Measurements from ENCODE around the gene DCC.

The DCC gene

GRCh38 chr18:53101536-53102105 lies 761.6 kb downstream of the DCC start:
- DNase-seq, result no peak

GRCh38 chr18:53114441-53114840 lies 774.4 kb downstream of the DCC start:
- DNase-seq, result no peak

- DNase-seq, result no peak
These were observed 776.0 kb downstream of the DCC start for GRCh38 chr18:53115876-53116585.

GRCh38 chr18:53117851-53118250 lies 777.9 kb downstream of the DCC start:
- no peak for DNase-seq

- no peak for DNase-seq
These were observed 786.2 kb downstream of the DCC start for GRCh38 chr18:53126210-53126609.

GRCh38 chr18:53131001-53131400 lies 791.0 kb downstream of the DCC start:
- DNase-seq, result no peak

GRCh38 chr18:53134711-53135110 lies 794.7 kb downstream of the DCC start:
- no peak for DNase-seq

- DNase-seq, result no peak
These were observed 795.7 kb downstream of the DCC start for GRCh38 chr18:53135654-53136053.

- no peak for DNase-seq
These were observed 799.9 kb downstream of the DCC start for GRCh38 chr18:53139746-53140500.

- DNase-seq, result no peak
These were observed 802.0 kb downstream of the DCC start for GRCh38 chr18:53142005-53142404.

- no peak for DNase-seq
These were observed 807.5 kb downstream of the DCC start for GRCh38 chr18:53147472-53147871.

- no peak for DNase-seq
These were observed 808.1 kb downstream of the DCC start for GRCh38 chr18:53148123-53148522.

- DNase-seq, result no peak
These were observed 812.5 kb downstream of the DCC start for GRCh38 chr18:53152476-53152875.

GRCh38 chr18:53153281-53153680 lies 813.3 kb downstream of the DCC start:
- no peak for DNase-seq

GRCh38 chr18:53153800-53154199 lies 813.8 kb downstream of the DCC start:
- DNase-seq, result no peak

GRCh38 chr18:53165770-53166169 lies 825.8 kb downstream of the DCC start:
- no peak for DNase-seq

- DNase-seq, result no peak
These were observed 829.3 kb downstream of the DCC start for GRCh38 chr18:53169346-53169745.

- DNase-seq, result no peak
These were observed 851.6 kb downstream of the DCC start for GRCh38 chr18:53191634-53192033.

GRCh38 chr18:53193870-53194269 lies 853.9 kb downstream of the DCC start:
- no peak for DNase-seq

- no peak for DNase-seq
These were observed 879.9 kb downstream of the DCC start for GRCh38 chr18:53219853-53220252.

GRCh38 chr18:53224128-53224778 lies 884.3 kb downstream of the DCC start:
- DNase-seq, result no peak

- no peak for DNase-seq
These were observed 885.7 kb downstream of the DCC start for GRCh38 chr18:53225567-53226325.

- DNase-seq, result no peak
These were observed 894.6 kb downstream of the DCC start for GRCh38 chr18:53234610-53235009.

Measured in inflammatory macrophage (primary cell).